Measurements from ENCODE around the gene PKD2L1.
"Not testable (repeated sequence)": the region's sequence is repeated elsewhere in the genome, so short reads cannot be mapped to it uniquely, and the experiment has no call there.

PKD2L1 gene

GRCh38 chr10:100328198-100328597 is 1.8 kb downstream of the PKD2L1 start:
- no peak for DNase-seq

- DNase-seq = no peak
These were observed 2.4 kb downstream of the PKD2L1 start for GRCh38 chr10:100327718-100328009.

GRCh38 chr10:100327007-100327717 is 2.9 kb downstream of the PKD2L1 start:
- DNase-seq = no peak

GRCh38 chr10:100325158-100325557 is 4.9 kb downstream of the PKD2L1 start:
- no peak for DNase-seq

- no peak for DNase-seq
These were observed 10.2 kb downstream of the PKD2L1 start for GRCh38 chr10:100319707-100320402.

GRCh38 chr10:100318207-100318606 is 11.8 kb downstream of the PKD2L1 start:
- DNase-seq = no peak

- DNase-seq = no peak
These were observed 14.4 kb downstream of the PKD2L1 start for GRCh38 chr10:100315615-100316014.

GRCh38 chr10:100311298-100311697 is 18.7 kb downstream of the PKD2L1 start:
- no peak for DNase-seq

- DNase-seq = no peak
These were observed 22.3 kb downstream of the PKD2L1 start for GRCh38 chr10:100307684-100308083.

- no peak for DNase-seq
These were observed 23.2 kb downstream of the PKD2L1 start for GRCh38 chr10:100306861-100307260.

- no peak for DNase-seq
These were observed 25.6 kb downstream of the PKD2L1 start for GRCh38 chr10:100304414-100304813.

GRCh38 chr10:100303724-100304319 is 26.2 kb downstream of the PKD2L1 start:
- no peak for DNase-seq

- not testable (repeated sequence) for DNase-seq
These were observed 28.9 kb downstream of the PKD2L1 start for GRCh38 chr10:100301123-100301522.

GRCh38 chr10:100297242-100297641 is 32.8 kb downstream of the PKD2L1 start:
- no peak for DNase-seq

- no peak for DNase-seq
These were observed 37.0 kb downstream of the PKD2L1 start for GRCh38 chr10:100293066-100293465.

- DNase-seq = not testable (repeated sequence)
These were observed 37.7 kb downstream of the PKD2L1 start for GRCh38 chr10:100292300-100292699.

- no peak for DNase-seq
These were observed 38.7 kb downstream of the PKD2L1 start for GRCh38 chr10:100291356-100291755.

- DNase-seq = no peak
These were observed 40.4 kb downstream of the PKD2L1 start for GRCh38 chr10:100289641-100290040.

GRCh38 chr10:100288196-100288595 is 41.8 kb downstream of the PKD2L1 start:
- DNase-seq = no peak

GRCh38 chr10:100287756-100288155 is 42.3 kb downstream of the PKD2L1 start:
- DNase-seq = no peak

GRCh38 chr10:100286051-100287033 is 43.7 kb downstream of the PKD2L1 start, which contains the start of gene BLOC1S2:
Gene BLOC1S2, minus strand, starts transcription at chr10:100286680. Its CDS starts 21 bp downstream, at chr10:100286659.
- DNase-seq = peak; percentile 96

- not testable (repeated sequence) for DNase-seq
These were observed 44.7 kb downstream of the PKD2L1 start for GRCh38 chr10:100285326-100285725.

GRCh38 chr10:100282907-100283306 is 47.1 kb downstream of the PKD2L1 start:
- no peak for DNase-seq

All from 8988T (cell line).